Transverse colon (tissue), 4 donors: Measurements from ENCODE around the gene HOXC12.

ENCODE experiments used
- CTCF ChIP-seq, 5 experiments: fragments of 200-600 bp in 3 of 5; fragments of 450-650 bp in 2 of 5; sonication (generic) in 3 of 5; IDR thresholded peaks; 1 replicate in 2 of 5; 2 replicates in 3 of 5; pipeline ENCODE4 v1.5.1; 2016 to 2017; ENCODE audit warnings: antibody characterized with exemption in 5 of 5, inconsistent platforms in 3 of 5, mild to moderate bottlenecking in 2 of 5, moderate library complexity in 1 of 5
- EP300 ChIP-seq: sonication (generic); formaldehyde crosslinking; IDR thresholded peaks from one replicate; pipeline ENCODE4 v1.6.1; 2017; ENCODE audit warnings: antibody characterized with exemption, low read depth
- POLR2AphosphoS5 ChIP-seq, 3 donors: sonication (generic); formaldehyde crosslinking; IDR thresholded peaks; one replicate each; pipeline ENCODE4 v1.6.1; 2016; ENCODE audit warnings: antibody characterized with exemption in 3 of 3

- TF ChIP-seq CTCF (IDR thresholded peaks at IDR 0.05): no peak
- TF ChIP-seq POLR2AphosphoS5 (IDR thresholded peaks at IDR 0.05): no peak
- no peak for TF ChIP-seq EP300
These were observed 48.2 kb downstream of the HOXC12 start for GRCh38 chr12:54002915-54003389.
